ENCODE measurements around the gene FAM13B.

The FAM13B gene

GRCh38 chr5:137933491-137933911 lies 99.4 kb downstream of the FAM13B start:
- no peak for TF ChIP-seq SIN3A (IDR thresholded peaks at IDR 0.05; ENCODE audit: borderline replicate concordance, insufficient read depth, low read length)
- no peak for TF ChIP-seq FOXP2 (optimal IDR thresholded peaks at IDR 0.05; ENCODE audit: borderline replicate concordance, extremely low read depth, extremely low read length, insufficient read depth)
- no peak for TF ChIP-seq POLR2AphosphoS5 (IDR thresholded peaks at IDR 0.05; ENCODE audit: low read depth, low read length)

- TF ChIP-seq POLR2AphosphoS5 (IDR thresholded peaks at IDR 0.05; ENCODE audit: low read depth, low read length) (no peak), FOXP2 (optimal IDR thresholded peaks at IDR 0.05; ENCODE audit: borderline replicate concordance, extremely low read depth, extremely low read length, insufficient read depth) (no peak), TAF1 (IDR thresholded peaks at IDR 0.05; ENCODE audit: borderline replicate concordance, insufficient read depth, low read length) (no peak)
These were observed 100.1 kb downstream of the FAM13B start for GRCh38 chr5:137932800-137933199.

GRCh38 chr5:137923856-137924255 lies 109.0 kb downstream of the FAM13B start:
- TF ChIP-seq FOXP2 (optimal IDR thresholded peaks at IDR 0.05; ENCODE audit: borderline replicate concordance, extremely low read depth, extremely low read length, insufficient read depth): no peak
- no peak for TF ChIP-seq SIN3A (IDR thresholded peaks at IDR 0.05; ENCODE audit: borderline replicate concordance, insufficient read depth, low read length)
- TF ChIP-seq REST (IDR thresholded peaks at IDR 0.05; ENCODE audit: insufficient read depth in 1 of 2, low read depth in 2 of 2, low read length in 2 of 2): no peak
- no peak for TF ChIP-seq POLR2AphosphoS5 (IDR thresholded peaks at IDR 0.05; ENCODE audit: low read depth, low read length)
- no peak for TF ChIP-seq TAF1 (IDR thresholded peaks at IDR 0.05; ENCODE audit: borderline replicate concordance, insufficient read depth, low read length)

- TF ChIP-seq TAF1 (IDR thresholded peaks at IDR 0.05; ENCODE audit: borderline replicate concordance, insufficient read depth, low read length): no peak
- no peak for TF ChIP-seq SIN3A (IDR thresholded peaks at IDR 0.05; ENCODE audit: borderline replicate concordance, insufficient read depth, low read length)
- no peak for TF ChIP-seq REST (IDR thresholded peaks at IDR 0.05; ENCODE audit: insufficient read depth in 1 of 2, low read depth in 2 of 2, low read length in 2 of 2)
- no peak for TF ChIP-seq POLR2AphosphoS5 (IDR thresholded peaks at IDR 0.05; ENCODE audit: low read depth, low read length)
- no peak for TF ChIP-seq FOXP2 (optimal IDR thresholded peaks at IDR 0.05; ENCODE audit: borderline replicate concordance, extremely low read depth, extremely low read length, insufficient read depth)
These were observed 110.9 kb downstream of the FAM13B start for GRCh38 chr5:137921931-137922330.

GRCh38 chr5:137916923-137917322 lies 116.0 kb downstream of the FAM13B start:
- no peak for TF ChIP-seq FOXP2 (optimal IDR thresholded peaks at IDR 0.05; ENCODE audit: borderline replicate concordance, extremely low read depth, extremely low read length, insufficient read depth)
- no peak for TF ChIP-seq REST (IDR thresholded peaks at IDR 0.05; ENCODE audit: insufficient read depth in 1 of 2, low read depth in 2 of 2, low read length in 2 of 2)
- TF ChIP-seq SIN3A (IDR thresholded peaks at IDR 0.05; ENCODE audit: borderline replicate concordance, insufficient read depth, low read length): no peak
- no peak for TF ChIP-seq POLR2AphosphoS5 (IDR thresholded peaks at IDR 0.05; ENCODE audit: low read depth, low read length)
- TF ChIP-seq TAF1 (IDR thresholded peaks at IDR 0.05; ENCODE audit: borderline replicate concordance, insufficient read depth, low read length): no peak

GRCh38 chr5:137914758-137915157 lies 118.1 kb downstream of the FAM13B start:
- no peak for TF ChIP-seq POLR2AphosphoS5 (IDR thresholded peaks at IDR 0.05; ENCODE audit: low read depth, low read length)
- TF ChIP-seq TAF1 (IDR thresholded peaks at IDR 0.05; ENCODE audit: borderline replicate concordance, insufficient read depth, low read length): no peak
- TF ChIP-seq REST (IDR thresholded peaks at IDR 0.05; ENCODE audit: insufficient read depth in 1 of 2, low read depth in 2 of 2, low read length in 2 of 2): no peak
- TF ChIP-seq FOXP2 (optimal IDR thresholded peaks at IDR 0.05; ENCODE audit: borderline replicate concordance, extremely low read depth, extremely low read length, insufficient read depth): no peak
- TF ChIP-seq SIN3A (IDR thresholded peaks at IDR 0.05; ENCODE audit: borderline replicate concordance, insufficient read depth, low read length): no peak
